Muscle layer of duodenum (tissue), 2 donors: ENCODE measurements around the gene USH2A.

Experiments used
- H3K27ac ChIP-seq: one replicate; pipeline ENCODE4 v1.7.0; 2013; ENCODE audit warnings: mild to moderate bottlenecking, low read length
- H3K27me3 ChIP-seq: one replicate; pipeline ENCODE4 v1.7.0; 2013; ENCODE audit warnings: low read depth, mild to moderate bottlenecking, control low read depth, low read length
- H3K36me3 ChIP-seq, 2 donors: one replicate each; pipeline ENCODE4 v1.7.0; 2013; ENCODE audit warnings: low read length in 2 of 2, control low read depth in 1 of 2, mild to moderate bottlenecking in 1 of 2; ENCODE audit not compliant: insufficient read depth in 2 of 2, control insufficient read depth in 1 of 2
- H3K4me1 ChIP-seq, 2 donors: one replicate each; pipeline ENCODE4 v1.7.0; 2013; ENCODE audit warnings: low read length in 2 of 2, mild to moderate bottlenecking in 2 of 2, control low read depth in 1 of 2, moderate library complexity in 1 of 2; ENCODE audit not compliant: insufficient read depth in 2 of 2, control insufficient read depth in 1 of 2
- H3K4me3 ChIP-seq, 2 donors: one replicate each; pipeline ENCODE4 v1.7.0; 2013; ENCODE audit warnings: low read length in 2 of 2, low read depth in 1 of 2, mild to moderate bottlenecking in 1 of 2
- H3K9me3 ChIP-seq, 2 donors: one replicate each; pipeline ENCODE4 v1.7.0; 2013; ENCODE audit warnings: low read length in 2 of 2, control low read depth in 1 of 2, mild to moderate bottlenecking in 1 of 2; ENCODE audit not compliant: control insufficient read depth in 1 of 2
- donor health status: healthy.

Gene USH2A

GRCh38 chr1:215889871-215890270 lies 533.4 kb downstream of the USH2A start:
- no peaks in the 10 kb centered on the region for H3K36me3 ChIP-seq
- no peaks in the 10 kb centered on the region for H3K4me1 ChIP-seq
- H3K4me3 ChIP-seq = no peak overlapping the region
- H3K27ac ChIP-seq = no peak overlapping the region
- H3K27me3 ChIP-seq = no peaks in the 10 kb centered on the region
- no peaks in the 10 kb centered on the region for H3K9me3 ChIP-seq

DNA sequence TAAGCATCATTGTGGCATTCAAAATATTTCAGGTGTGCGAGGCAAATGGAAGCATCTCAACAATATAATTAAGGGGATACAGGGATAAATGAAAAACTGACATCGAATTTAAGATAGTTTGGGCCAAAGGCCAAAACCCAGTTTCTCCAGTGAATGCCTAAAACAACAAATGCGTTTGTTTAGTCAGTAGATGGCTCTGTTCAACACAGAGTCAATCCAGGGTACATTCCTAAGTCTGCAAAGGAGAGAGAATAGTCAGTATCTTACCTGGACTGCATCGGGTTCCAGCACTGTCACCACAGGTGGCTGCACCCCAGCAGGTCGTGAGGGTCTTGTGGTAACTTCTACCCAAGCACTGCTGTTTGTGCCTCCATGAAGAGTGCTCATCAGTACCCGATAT lies 535.1 kb downstream of the USH2A start:
- no peak overlapping the region for H3K27ac ChIP-seq
- H3K4me3 ChIP-seq = no peak overlapping the region
- no peaks in the 10 kb centered on the region for H3K36me3 ChIP-seq
- no peaks in the 10 kb centered on the region for H3K27me3 ChIP-seq
- no peaks in the 10 kb centered on the region for H3K9me3 ChIP-seq
- H3K4me1 ChIP-seq = no peaks in the 10 kb centered on the region

DNA sequence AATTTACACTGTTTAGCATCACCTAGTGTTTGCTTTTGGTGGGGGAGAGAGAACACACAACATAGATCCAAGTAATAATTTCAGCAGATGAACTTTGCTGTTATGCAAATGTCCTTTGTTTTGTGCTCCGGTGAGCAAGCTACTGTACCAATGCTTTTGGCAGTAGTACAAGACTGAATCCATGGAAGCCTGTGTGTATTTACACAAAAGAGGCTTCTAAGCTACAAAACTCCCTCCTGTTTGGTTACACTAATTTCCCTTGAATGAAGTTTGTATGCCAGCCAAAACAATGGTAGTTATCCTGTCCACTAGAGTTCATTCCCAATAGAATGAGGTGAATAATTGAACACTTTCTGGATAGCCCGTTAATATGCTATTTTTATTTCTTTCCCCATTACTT lies 535.6 kb downstream of the USH2A start:
- H3K9me3 ChIP-seq = no peaks in the 10 kb centered on the region

GRCh38 chr1:215883004-215883403 lies 540.2 kb downstream of the USH2A start:
- H3K9me3 ChIP-seq = no peaks in the 10 kb centered on the region
- H3K4me3 ChIP-seq = no peak overlapping the region
- H3K36me3 ChIP-seq = no peaks in the 10 kb centered on the region
- H3K27ac ChIP-seq = no peak overlapping the region
- no peaks in the 10 kb centered on the region for H3K27me3 ChIP-seq
- no peaks in the 10 kb centered on the region for H3K4me1 ChIP-seq

More for the DNA sequence above, 535.6 kb downstream of the USH2A start:
- Histone ChIP-seq H3K36me3 (no peaks in the 10 kb centered on the region), H3K27me3 (no peaks in the 10 kb centered on the region), H3K4me1 (no peaks in the 10 kb centered on the region), H3K27ac (no peak overlapping the region), H3K4me3 (no peak overlapping the region)

- Histone ChIP-seq H3K27me3 (no peaks in the 10 kb centered on the region), H3K9me3 (no peaks in the 10 kb centered on the region), H3K4me3 (no peak overlapping the region), H3K27ac (no peak overlapping the region), H3K36me3 (no peaks in the 10 kb centered on the region), H3K4me1 (no peaks in the 10 kb centered on the region)
These were observed 544.4 kb downstream of the USH2A start for GRCh38 chr1:215878843-215879242.

GRCh38 chr1:215878128-215878527 lies 545.1 kb downstream of the USH2A start:
- Histone ChIP-seq H3K4me1 (no peaks in the 10 kb centered on the region), H3K27me3 (no peaks in the 10 kb centered on the region), H3K27ac (no peak overlapping the region), H3K9me3 (no peaks in the 10 kb centered on the region), H3K36me3 (no peaks in the 10 kb centered on the region), H3K4me3 (no peak overlapping the region)

DNA sequence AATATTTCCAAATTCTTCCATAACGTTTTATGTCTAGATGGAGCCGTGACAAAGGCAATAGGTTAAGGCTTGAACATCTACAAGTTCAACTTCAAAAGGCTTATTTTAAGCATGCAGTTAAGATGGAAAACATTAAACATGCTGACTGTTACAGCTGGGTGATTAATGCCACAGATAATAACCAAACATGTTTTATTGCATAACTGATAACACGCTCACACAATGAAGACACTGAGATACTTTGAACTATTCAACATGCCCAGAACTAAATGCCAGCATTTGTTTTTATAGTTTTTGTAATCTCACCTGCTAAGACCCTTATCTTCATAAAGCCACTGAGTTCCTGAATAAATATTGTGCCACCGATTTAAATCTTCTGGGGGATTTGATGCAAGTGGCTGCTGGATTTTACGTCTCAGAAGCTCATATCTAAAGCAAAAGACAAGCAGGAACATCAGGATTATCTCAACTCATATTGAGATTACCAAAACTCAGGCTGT lies 545.7 kb downstream of the USH2A start:
- Histone ChIP-seq H3K36me3 (no peaks in the 10 kb centered on the region), H3K27me3 (no peaks in the 10 kb centered on the region), H3K4me3 (no peak overlapping the region), H3K9me3 (no peaks in the 10 kb centered on the region), H3K4me1 (no peaks in the 10 kb centered on the region), H3K27ac (no peak overlapping the region)

DNA sequence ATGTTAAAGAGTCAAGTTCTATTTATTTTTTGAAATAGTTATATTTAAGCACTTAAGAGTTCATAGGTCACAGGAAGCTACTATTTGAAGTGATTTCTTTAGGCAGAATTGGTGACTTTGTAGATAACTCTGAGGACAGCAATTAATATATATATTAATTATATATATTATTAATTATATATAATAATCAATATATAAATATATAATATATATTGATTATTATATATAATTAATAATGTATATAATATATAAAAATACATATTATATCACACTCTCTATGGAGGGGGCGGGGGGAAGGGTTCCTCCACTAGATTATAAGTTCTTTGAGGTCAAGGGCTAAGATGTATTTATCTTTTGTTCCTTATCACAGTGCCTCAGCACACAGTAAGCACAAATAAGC lies 547.5 kb downstream of the USH2A start:
- Histone ChIP-seq H3K9me3 (no peaks in the 10 kb centered on the region), H3K36me3 (no peaks in the 10 kb centered on the region), H3K4me1 (no peaks in the 10 kb centered on the region), H3K27me3 (no peaks in the 10 kb centered on the region), H3K4me3 (no peak overlapping the region), H3K27ac (no peak overlapping the region)

DNA sequence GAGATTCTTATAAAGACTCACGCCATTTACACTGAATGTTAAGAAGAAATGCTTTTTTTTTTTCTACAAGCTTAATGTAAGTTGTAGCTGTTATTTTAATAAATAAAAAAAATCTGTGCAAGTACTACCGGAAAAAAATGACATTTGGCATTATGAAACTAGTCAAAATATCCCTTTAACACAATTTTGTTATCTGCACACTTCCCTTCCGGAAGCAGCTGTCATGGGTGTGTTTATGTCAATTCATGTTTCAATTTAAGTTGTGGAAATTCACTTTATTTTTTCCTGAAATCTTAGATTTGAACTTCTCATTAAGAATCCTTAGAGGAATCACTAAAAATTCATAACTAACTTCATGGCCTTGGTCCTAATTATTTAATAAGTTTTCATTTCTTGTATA lies 548.0 kb downstream of the USH2A start:
- Histone ChIP-seq H3K27ac (no peak overlapping the region), H3K4me1 (no peaks in the 10 kb centered on the region), H3K9me3 (no peaks in the 10 kb centered on the region), H3K27me3 (no peaks in the 10 kb centered on the region), H3K4me3 (no peak overlapping the region), H3K36me3 (no peaks in the 10 kb centered on the region)

DNA sequence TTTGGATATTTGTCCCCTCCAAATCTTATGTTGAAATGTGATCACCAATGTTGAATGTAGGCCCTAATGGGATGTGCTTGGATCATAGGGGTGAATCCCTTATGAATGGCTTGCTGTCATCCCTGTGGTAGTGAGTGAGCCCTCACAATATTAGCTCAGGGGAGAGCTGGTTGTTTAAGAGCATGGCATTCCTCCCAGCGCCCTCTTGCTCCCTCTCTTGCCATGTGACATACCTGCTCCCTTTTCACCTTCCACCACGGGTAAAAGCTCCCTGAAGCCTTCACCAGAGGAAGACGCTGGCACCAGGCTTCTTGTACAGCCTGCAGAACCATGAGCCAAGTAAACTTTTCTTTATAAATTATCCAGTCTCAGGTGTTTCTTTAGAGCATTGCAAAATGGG lies 550.6 kb downstream of the USH2A start:
- H3K36me3 ChIP-seq = no peaks in the 10 kb centered on the region
- H3K27me3 ChIP-seq = no peaks in the 10 kb centered on the region
- H3K4me1 ChIP-seq = no peaks in the 10 kb centered on the region
- no peak overlapping the region for H3K4me3 ChIP-seq
- no peaks in the 10 kb centered on the region for H3K9me3 ChIP-seq
- H3K27ac ChIP-seq = no peak overlapping the region

DNA sequence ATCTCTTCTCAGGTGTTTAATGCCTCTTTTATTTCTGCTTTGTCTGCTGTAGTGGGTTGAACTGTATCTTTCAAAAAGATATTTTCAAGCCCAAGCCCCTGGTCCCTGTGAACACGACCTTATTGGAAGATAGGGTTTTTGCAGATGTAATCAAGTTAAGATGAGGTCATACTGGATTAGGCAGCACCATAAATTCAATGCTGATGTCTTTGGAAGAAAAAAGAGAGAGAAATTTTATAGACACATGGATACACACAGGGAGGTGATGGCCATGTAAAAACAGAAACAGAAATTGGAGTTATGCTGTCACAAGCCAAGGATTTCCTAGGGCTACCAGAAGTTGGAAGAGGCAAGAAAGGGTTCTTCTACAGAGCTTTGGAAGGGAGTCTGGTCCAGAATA lies 554.7 kb downstream of the USH2A start:
- H3K4me1 ChIP-seq = no peaks in the 10 kb centered on the region
- H3K36me3 ChIP-seq = no peaks in the 10 kb centered on the region
- no peaks in the 10 kb centered on the region for H3K27me3 ChIP-seq
- H3K27ac ChIP-seq = no peak overlapping the region
- no peaks in the 10 kb centered on the region for H3K9me3 ChIP-seq
- H3K4me3 ChIP-seq = no peak overlapping the region

DNA sequence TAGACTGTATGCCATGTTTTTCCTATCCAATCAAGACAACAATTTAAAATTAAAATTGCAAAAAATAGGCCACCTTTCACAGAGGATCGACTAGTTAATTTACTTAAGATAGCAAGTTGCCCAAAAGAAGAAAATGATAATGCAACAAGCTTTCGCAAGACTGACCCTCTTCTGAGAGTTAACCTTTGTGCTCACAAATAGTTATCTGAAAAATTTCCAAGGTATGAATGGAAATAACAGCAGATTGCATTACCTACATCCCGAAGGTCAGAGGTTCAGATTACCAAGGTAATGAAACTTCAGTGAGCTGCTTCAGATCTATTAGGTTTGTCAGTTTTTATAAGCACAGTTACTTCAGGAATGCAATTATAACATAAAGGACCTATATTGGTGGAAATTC lies 558.2 kb downstream of the USH2A start:
- no peaks in the 10 kb centered on the region for H3K36me3 ChIP-seq
- no peaks in the 10 kb centered on the region for H3K4me1 ChIP-seq
- H3K27ac ChIP-seq = no peak overlapping the region
- H3K27me3 ChIP-seq = no peaks in the 10 kb centered on the region
- no peak overlapping the region for H3K4me3 ChIP-seq
- H3K9me3 ChIP-seq = no peaks in the 10 kb centered on the region
